GM23248 (cell line): ENCODE measurements around the gene MRPL33.

Source experiments
- EZH2 ChIP-seq: fragments of 200-600 bp; sonication (generic); IDR thresholded peaks from 2 replicates; pipeline ENCODE4 v1.6.1; 2018; ENCODE audit warnings: antibody characterized with exemption, mild to moderate bottlenecking; ENCODE audit not compliant: insufficient read depth, poor library complexity, severe bottlenecking
- EZH2phosphoT487 ChIP-seq: fragments of 200-600 bp; sonication (generic); IDR thresholded peaks from 2 replicates; pipeline ENCODE4 v1.6.1; 2018; ENCODE audit warnings: antibody characterized with exemption, moderate library complexity, mild to moderate bottlenecking, low read depth; ENCODE audit not compliant: insufficient read depth

DNA sequence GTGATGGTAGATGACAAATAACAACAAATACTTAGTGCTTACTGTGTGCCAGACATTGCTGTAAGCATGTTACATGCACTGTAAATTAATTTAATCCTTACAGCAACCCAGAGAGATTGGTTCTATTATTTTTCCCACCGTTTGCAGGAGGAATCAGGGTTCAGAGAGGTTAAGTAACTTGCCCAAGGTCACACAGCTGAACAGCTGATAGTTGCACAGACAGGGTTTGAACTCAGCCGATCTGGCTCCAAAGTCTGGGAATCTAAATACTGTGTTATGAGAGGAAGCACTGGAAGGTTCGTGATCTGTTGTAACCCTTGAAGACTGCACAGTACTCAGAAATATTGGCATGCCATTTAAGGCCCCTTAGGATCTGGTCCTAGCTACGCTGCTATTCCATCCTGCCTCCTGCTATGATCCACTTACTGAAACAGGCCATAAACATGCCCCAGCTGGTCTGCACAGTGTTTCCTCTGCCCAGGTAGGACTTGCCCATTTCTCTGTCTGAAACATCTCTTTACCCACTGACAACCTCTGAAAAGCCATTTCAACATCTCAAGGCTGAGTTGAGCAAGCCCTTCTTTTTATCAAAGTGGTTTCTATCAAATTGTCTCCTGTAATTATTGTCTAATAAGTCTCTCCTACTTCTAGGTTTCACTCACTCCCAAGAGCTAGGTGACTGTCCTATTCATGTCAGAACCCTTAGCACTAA is 40.4 kb upstream of the MRPL33 start:
- TF ChIP-seq EZH2 (no peak), EZH2phosphoT487 (no peak)
